ENCODE data around the gene IL36RN. TPM values are rescaled to one million over a fixed set of nuclear protein-coding genes. Genes with fewer than 3 reads are reported as not detected.

Gene IL36RN
- polyA plus RNA-seq, 1 of the 3 experiments (the other 2 are of a cell fraction), result not detected

DNA sequence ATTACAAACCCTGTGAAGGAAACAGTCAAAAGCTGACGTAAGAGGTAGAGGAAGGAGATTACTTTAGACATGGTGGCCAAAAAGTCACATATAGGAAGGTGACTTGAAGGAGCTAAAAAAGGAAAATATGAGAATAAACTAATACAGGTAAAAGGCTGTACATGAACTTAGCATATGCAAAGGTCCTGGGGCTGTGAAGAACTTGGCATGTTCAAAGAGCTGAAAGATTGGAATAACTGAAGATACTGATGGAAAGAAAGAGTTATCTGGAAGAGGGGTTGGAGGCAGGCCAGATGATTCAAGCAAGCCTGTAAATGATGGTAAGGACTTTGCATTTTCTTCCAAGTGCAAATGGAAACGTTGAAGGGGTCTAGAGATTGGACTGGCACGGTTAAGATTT, 40.5 kb upstream of the IL36RN start:
- H3K27ac ChIP-seq (ENCODE audit: low read depth in 2 of 2, low read length in 1 of 2), result no peak overlapping the region
- no peaks in the 10 kb centered on the region for H3F3A ChIP-seq (replicated peaks; ENCODE audit: insufficient read depth)
- no peak overlapping the region for H3K4me3 ChIP-seq (ENCODE audit: low read depth in 2 of 2, low read length in 1 of 2)
- no peaks in the 10 kb centered on the region for H3K4me1 ChIP-seq (ENCODE audit: control insufficient read depth in 1 of 2, insufficient read depth in 2 of 2, low read depth in 1 of 2, low read length in 1 of 2)
- TF ChIP-seq MEF2A (IDR thresholded peaks at IDR 0.05; ENCODE audit: borderline replicate concordance, low read depth) (no peak), SMC3 (IDR thresholded peaks at IDR 0.05; ENCODE audit: low read depth, low read length) (no peak), CHD2 (IDR thresholded peaks at IDR 0.05; ENCODE audit: low read length, partially characterized antibody) (no peak), EP300 (IDR thresholded peaks at IDR 0.05; ENCODE audit: borderline replicate concordance in 1 of 2, low read depth in 1 of 2, low read length in 1 of 2) (no peak)
- TF ChIP-seq, protein P1, sequence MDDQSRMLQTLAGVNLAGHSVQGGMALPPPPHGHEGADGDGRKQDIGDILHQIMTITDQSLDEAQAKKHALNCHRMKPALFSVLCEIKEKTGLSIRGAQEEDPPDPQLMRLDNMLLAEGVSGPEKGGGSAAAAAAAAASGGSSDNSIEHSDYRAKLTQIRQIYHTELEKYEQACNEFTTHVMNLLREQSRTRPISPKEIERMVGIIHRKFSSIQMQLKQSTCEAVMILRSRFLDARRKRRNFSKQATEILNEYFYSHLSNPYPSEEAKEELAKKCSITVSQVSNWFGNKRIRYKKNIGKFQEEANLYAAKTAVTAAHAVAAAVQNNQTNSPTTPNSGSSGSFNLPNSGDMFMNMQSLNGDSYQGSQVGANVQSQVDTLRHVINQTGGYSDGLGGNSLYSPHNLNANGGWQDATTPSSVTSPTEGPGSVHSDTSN (IDR thresholded peaks at IDR 0.05), result no peak
- TF ChIP-seq, protein P2, sequence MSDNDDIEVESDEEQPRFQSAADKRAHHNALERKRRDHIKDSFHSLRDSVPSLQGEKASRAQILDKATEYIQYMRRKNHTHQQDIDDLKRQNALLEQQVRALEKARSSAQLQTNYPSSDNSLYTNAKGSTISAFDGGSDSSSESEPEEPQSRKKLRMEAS (IDR thresholded peaks at IDR 0.05; ENCODE audit: low read depth), result no peak
- H3K4me2 ChIP-seq, result no peak overlapping the region
- H3K36me3 ChIP-seq (replicated peaks in 1 of 2; ENCODE audit: control insufficient read depth in 1 of 2, insufficient read depth in 2 of 2, low read length in 1 of 2), result no peaks in the 10 kb centered on the region
- peaks cover 6% of the 10 kb centered on the region; the same call in 1 of the 2 replicates for H3K27me3 ChIP-seq (ENCODE audit: insufficient read depth)
- CTCF ChIA-PET, result interaction anchor here (0.9 kb wide), 1 partner anchor 9 kb away, joined by 3 read pairs; no protein-coding TSS in a partner anchor
- H3K9ac ChIP-seq, result no peak overlapping the region
- no peaks in the 10 kb centered on the region for H4K20me1 ChIP-seq (ENCODE audit: insufficient read depth)
- no peaks in the 10 kb centered on the region for H3K9me3 ChIP-seq
- no peaks in the 10 kb centered on the region for H3K9me2 ChIP-seq
- whole genome bisulfite sequencing (ENCODE audit: low lambda C conversion rate), result 3% methylated on average over 3 of the region's 3 CpGs
- DNase-seq, result no peak
- POLR2A ChIA-PET, result no interaction called here
- H2AFZ ChIP-seq (ENCODE audit: low read depth), result no peak overlapping the region
- no peaks in the 10 kb centered on the region for H3K79me2 ChIP-seq (ENCODE audit: insufficient read depth)

DNA sequence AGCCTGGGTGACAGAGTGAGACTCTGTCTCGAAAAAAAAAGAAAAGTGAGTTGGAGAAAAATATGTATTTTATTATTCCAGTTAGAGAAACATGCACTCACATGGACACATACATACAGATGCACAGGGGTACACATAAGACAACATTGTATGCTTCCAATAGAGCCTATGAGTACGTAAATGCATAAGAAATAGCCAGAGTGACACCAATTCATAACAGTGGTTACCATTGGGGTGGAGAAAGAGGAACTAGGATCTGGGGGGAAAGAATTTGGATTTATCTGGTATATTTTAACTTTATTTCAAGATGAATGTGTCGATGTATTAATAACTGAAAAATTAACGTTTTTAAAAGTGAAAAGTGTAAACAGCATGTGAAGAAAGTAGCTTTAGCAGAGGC, 37.7 kb upstream of the IL36RN start:
- H3K36me3 ChIP-seq (replicated peaks in 1 of 2; ENCODE audit: control insufficient read depth in 1 of 2, insufficient read depth in 2 of 2, low read length in 1 of 2), result no peaks in the 10 kb centered on the region
- ChIA-PET POLR2A (no interaction called here), CTCF (no interaction called here)
- no peak overlapping the region for H3K4me3 ChIP-seq (ENCODE audit: low read depth in 2 of 2, low read length in 1 of 2)
- no peak for TF ChIP-seq CHD2 (IDR thresholded peaks at IDR 0.05; ENCODE audit: low read length, partially characterized antibody)
- peaks cover 6% of the 10 kb centered on the region; the same call in 1 of the 2 replicates for H3K27me3 ChIP-seq (ENCODE audit: insufficient read depth)
- no peak overlapping the region for H3K4me2 ChIP-seq
- no peak overlapping the region for H2AFZ ChIP-seq (ENCODE audit: low read depth)
- H3K9me2 ChIP-seq, result no peaks in the 10 kb centered on the region
- no peaks in the 10 kb centered on the region for H3K9me3 ChIP-seq
- no peaks in the 10 kb centered on the region for H3F3A ChIP-seq (replicated peaks; ENCODE audit: insufficient read depth)
- H4K20me1 ChIP-seq (ENCODE audit: insufficient read depth), result no peaks in the 10 kb centered on the region
- no peaks in the 10 kb centered on the region for H3K4me1 ChIP-seq (ENCODE audit: control insufficient read depth in 1 of 2, insufficient read depth in 2 of 2, low read depth in 1 of 2, low read length in 1 of 2)
- H3K9ac ChIP-seq, result no peak overlapping the region
- no peak overlapping the region for H3K27ac ChIP-seq (ENCODE audit: low read depth in 2 of 2, low read length in 1 of 2)
- no peak for DNase-seq
- WGBS (ENCODE audit: low lambda C conversion rate), result 6% methylated on average over 4 of the region's 4 CpGs
- H3K79me2 ChIP-seq (ENCODE audit: insufficient read depth), result no peaks in the 10 kb centered on the region

DNA sequence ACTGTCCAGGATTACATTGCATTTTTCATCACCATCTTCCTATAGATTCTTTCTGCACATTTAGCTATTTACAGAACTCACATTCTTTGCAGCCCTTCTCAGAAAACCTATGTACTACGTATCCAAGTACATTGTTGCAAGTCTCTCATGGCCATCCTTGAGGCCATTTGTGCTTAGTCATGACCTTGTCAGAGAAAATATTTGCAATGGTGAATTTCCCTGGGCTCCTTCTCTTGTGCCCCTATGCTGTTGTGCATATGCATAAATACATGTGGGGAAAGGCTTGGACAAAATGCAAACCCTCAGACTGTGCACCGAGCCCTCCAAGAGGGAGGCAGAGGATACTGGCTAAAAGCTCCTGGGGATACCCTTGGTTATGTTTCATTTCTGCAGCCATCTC, 34.2 kb upstream of the IL36RN start:
- Histone ChIP-seq H3K4me3 (ENCODE audit: low read depth in 2 of 2, low read length in 1 of 2) (no peak overlapping the region), H3K4me2 (no peak overlapping the region), H3K4me1 (ENCODE audit: control insufficient read depth in 1 of 2, insufficient read depth in 2 of 2, low read depth in 1 of 2, low read length in 1 of 2) (no peaks in the 10 kb centered on the region), H3K27ac (ENCODE audit: low read depth in 2 of 2, low read length in 1 of 2) (no peak overlapping the region), H3F3A (replicated peaks; ENCODE audit: insufficient read depth) (no peaks in the 10 kb centered on the region), H3K9me3 (no peaks in the 10 kb centered on the region), H3K36me3 (replicated peaks in 1 of 2; ENCODE audit: control insufficient read depth in 1 of 2, insufficient read depth in 2 of 2, low read length in 1 of 2) (no peaks in the 10 kb centered on the region), H4K20me1 (ENCODE audit: insufficient read depth) (no peaks in the 10 kb centered on the region), H3K79me2 (ENCODE audit: insufficient read depth) (no peaks in the 10 kb centered on the region), H3K9me2 (no peaks in the 10 kb centered on the region), H3K27me3 (ENCODE audit: insufficient read depth) (peaks cover 11% of the 10 kb centered on the region; the same call in 1 of the 2 replicates), H2AFZ (ENCODE audit: low read depth) (no peak overlapping the region), H3K9ac (no peak overlapping the region)
- ChIA-PET POLR2A (no interaction called here), CTCF (no interaction called here)
- 3% methylated on average over 2 of the region's 2 CpGs for WGBS (ENCODE audit: low lambda C conversion rate)
- no peak for DNase-seq
- TF ChIP-seq FOSL2 (IDR thresholded peaks at IDR 0.05; ENCODE audit: borderline replicate concordance, low read depth), result no peak
- no peak for TF ChIP-seq MXI1 (IDR thresholded peaks at IDR 0.05; ENCODE audit: low read depth, low read length)
- no peak for TF ChIP-seq GATA2 (CRISPR knock-in tag; IDR thresholded peaks at IDR 0.05)
- TF ChIP-seq, protein P3, sequence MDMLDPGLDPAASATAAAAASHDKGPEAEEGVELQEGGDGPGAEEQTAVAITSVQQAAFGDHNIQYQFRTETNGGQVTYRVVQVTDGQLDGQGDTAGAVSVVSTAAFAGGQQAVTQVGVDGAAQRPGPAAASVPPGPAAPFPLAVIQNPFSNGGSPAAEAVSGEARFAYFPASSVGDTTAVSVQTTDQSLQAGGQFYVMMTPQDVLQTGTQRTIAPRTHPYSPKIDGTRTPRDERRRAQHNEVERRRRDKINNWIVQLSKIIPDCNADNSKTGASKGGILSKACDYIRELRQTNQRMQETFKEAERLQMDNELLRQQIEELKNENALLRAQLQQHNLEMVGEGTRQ (IDR thresholded peaks at IDR 0.05; ENCODE audit: borderline replicate concordance, low read depth, low read length), result no peak
- TF ChIP-seq FOXJ3 (CRISPR knock-in tag; IDR thresholded peaks at IDR 0.05), result no peak
- TF ChIP-seq, protein P2 (IDR thresholded peaks at IDR 0.05; ENCODE audit: low read depth), result no peak
- no peak for TF ChIP-seq RFX5 (IDR thresholded peaks at IDR 0.05; ENCODE audit: low read length)
- TF ChIP-seq, protein P4, sequence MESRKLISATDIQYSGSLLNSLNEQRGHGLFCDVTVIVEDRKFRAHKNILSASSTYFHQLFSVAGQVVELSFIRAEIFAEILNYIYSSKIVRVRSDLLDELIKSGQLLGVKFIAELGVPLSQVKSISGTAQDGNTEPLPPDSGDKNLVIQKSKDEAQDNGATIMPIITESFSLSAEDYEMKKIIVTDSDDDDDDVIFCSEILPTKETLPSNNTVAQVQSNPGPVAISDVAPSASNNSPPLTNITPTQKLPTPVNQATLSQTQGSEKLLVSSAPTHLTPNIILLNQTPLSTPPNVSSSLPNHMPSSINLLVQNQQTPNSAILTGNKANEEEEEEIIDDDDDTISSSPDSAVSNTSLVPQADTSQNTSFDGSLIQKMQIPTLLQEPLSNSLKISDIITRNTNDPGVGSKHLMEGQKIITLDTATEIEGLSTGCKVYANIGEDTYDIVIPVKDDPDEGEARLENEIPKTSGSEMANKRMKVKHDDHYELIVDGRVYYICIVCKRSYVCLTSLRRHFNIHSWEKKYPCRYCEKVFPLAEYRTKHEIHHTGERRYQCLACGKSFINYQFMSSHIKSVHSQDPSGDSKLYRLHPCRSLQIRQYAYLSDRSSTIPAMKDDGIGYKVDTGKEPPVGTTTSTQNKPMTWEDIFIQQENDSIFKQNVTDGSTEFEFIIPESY (IDR thresholded peaks at IDR 0.05; ENCODE audit: borderline replicate concordance, low read depth), result no peak
- TF ChIP-seq FOXM1 (IDR thresholded peaks at IDR 0.05; ENCODE audit: low read depth), result no peak
- TF ChIP-seq, protein P1 (IDR thresholded peaks at IDR 0.05), result no peak
- TF ChIP-seq TEAD4 (IDR thresholded peaks at IDR 0.05; ENCODE audit: borderline replicate concordance, insufficient read depth), result no peak
- TF ChIP-seq RAD21 (IDR thresholded peaks at IDR 0.05; ENCODE audit: low read length), result no peak
- TF ChIP-seq GABPA (IDR thresholded peaks at IDR 0.05; ENCODE audit: low read depth), result no peak

All from SK-N-SH (cell line).